Left ventricle myocardium inferior (tissue), 1 donor: ENCODE data around the gene U2SURP. TPM values are rescaled to one million over a fixed set of nuclear protein-coding genes. Genes with fewer than 3 reads are reported as not detected.
"Not testable (repeated sequence)": the region's sequence is repeated elsewhere in the genome, so short reads cannot be mapped to it uniquely, and the experiment has no call there.

Source experiments
- DNase-seq: peaks from one replicate; pipeline ENCODE4 v3.0.0-alpha.2; 2020
- H3K27ac ChIP-seq: fragments of 200-600 bp; replicated peaks from 2 replicates; pipeline ENCODE4 v1.8.0; 2021
- H3K27me3 ChIP-seq: fragments of 200-600 bp; 2 replicates; pipeline ENCODE4 v1.8.0; 2021; ENCODE audit warnings: low read depth
- H3K36me3 ChIP-seq: fragments of 200-600 bp; 2 replicates; pipeline ENCODE4 v1.8.0; 2021
- H3K4me1 ChIP-seq: fragments of 200-600 bp; 2 replicates; pipeline ENCODE4 v1.8.0; 2021
- H3K4me3 ChIP-seq: fragments of 200-600 bp; 2 replicates; pipeline ENCODE4 v1.8.0; 2021; ENCODE audit warnings: mild to moderate bottlenecking, moderate library complexity
- H3K9me3 ChIP-seq: fragments of 200-600 bp; replicated peaks from 2 replicates; pipeline ENCODE4 v1.8.0; 2021
- CTCF ChIP-seq: fragments of 200-600 bp; IDR thresholded peaks from 2 replicates; pipeline ENCODE4 v1.8.0; 2021; ENCODE audit warnings: antibody characterized with exemption, mild to moderate bottlenecking, borderline replicate concordance
- intact Hi-C: fragments of 100-400 bp; cut with micrococcal nuclease; formaldehyde crosslinking; loops from one replicate; pipeline ENCODE4 v1.11.0; 2022
- total RNA-seq: library from RNA; stranded (reverse); fragmentation: NEBNext Ultra II Directional; extraction: Animal tissue kit (Norgen Biotek cat#: 25700); gene quantifications from one replicate; pipeline ENCODE4 v1.2.1, GENCODE V29; 2021
- donor health status: DM: no; HTN: yes; CAD: no; lungs with severe emphysema.

The U2SURP gene
- total RNA-seq, 1 donor from 2014 or later: 43.7 TPM

DNA sequence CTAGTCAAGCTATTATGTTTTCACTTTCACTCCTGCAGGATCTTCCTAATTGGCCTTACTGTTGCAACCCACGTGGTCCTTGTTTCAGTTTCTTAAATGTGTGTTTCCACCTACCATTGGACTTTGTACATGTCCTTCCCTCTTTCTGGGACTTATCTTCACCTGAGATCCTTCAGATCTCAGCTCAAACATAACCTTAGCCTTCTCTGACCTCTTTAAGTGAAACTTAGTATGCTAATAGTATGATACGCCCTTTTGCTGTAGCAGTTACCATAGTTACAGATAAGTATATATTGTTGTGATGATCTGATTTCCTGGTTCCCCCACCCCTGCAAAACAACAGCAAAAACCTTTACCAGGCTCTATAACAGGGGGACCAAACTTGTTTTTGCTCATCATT is 35.2 kb downstream of the U2SURP start:
- H3K36me3 ChIP-seq: peaks cover 70% of the 10 kb centered on the region
- no peak overlapping the region for H3K27ac ChIP-seq
- TF ChIP-seq CTCF: no peak
- no peak for DNase-seq
- peaks cover 5% of the 10 kb centered on the region for H3K4me1 ChIP-seq
- H3K27me3 ChIP-seq: no peaks in the 10 kb centered on the region
- intact Hi-C loops: no loop called here
- H3K4me3 ChIP-seq: no peak overlapping the region
- H3K9me3 ChIP-seq: no peaks in the 10 kb centered on the region

DNA sequence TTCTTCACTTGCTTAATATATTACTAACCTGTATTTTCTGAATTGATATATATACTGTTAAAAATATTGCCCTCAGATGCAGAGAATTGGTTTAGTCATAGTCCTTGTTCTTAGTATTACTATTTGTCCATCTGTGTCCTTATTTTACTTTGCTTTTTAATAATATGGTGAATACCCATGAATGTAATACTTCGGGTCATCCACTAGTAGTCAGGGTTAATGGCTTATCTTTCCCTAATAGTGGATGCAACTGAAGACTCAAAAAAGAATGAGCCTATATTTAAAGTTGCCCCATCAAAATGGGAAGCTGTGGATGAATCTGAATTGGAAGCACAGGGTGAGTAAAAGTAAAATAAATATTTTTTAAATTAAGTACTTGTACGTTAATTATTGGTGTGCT is 36.5 kb downstream of the U2SURP start:
- intact Hi-C loops: no loop called here
- no peak for TF ChIP-seq CTCF
- no peak overlapping the region for H3K4me3 ChIP-seq
- H3K9me3 ChIP-seq: no peaks in the 10 kb centered on the region
- H3K27me3 ChIP-seq: no peaks in the 10 kb centered on the region
- DNase-seq: no peak
- peaks cover 61% of the 10 kb centered on the region for H3K36me3 ChIP-seq
- no peak overlapping the region for H3K27ac ChIP-seq
- peaks cover 5% of the 10 kb centered on the region for H3K4me1 ChIP-seq

DNA sequence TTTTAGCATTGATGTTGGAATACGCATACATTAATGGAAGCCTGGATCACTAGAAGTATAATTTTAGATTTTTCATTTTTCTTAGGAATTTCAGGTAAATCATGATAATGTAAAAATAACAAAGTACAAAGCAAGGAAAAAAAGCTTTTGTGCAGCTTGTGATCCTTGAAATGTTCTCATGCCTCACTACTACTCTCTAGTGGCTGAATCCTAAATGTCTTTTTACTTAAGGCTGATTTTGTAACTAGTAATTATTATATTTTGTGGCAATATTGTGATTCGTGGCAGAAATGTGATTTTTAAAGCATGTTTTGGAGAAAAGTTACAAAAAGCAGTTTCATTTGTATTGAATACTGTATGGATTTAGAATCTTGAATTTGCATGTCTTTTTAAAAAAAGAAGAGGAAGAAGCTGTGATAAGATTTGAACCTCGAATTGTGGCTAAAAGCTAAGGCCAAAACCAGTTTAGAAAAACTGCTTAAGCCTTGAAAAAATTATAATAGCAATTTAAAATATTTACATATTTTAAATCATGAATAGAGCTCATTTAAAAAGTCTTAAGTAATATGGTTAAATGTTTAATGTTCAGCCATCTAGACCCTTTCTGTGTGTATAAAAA is 39.0 kb downstream of the U2SURP start:
- peaks cover 68% of the 10 kb centered on the region for H3K36me3 ChIP-seq

GRCh38 chr3:143041903-143042302 is 40.5 kb downstream of the U2SURP start:
- Histone ChIP-seq H3K4me3 (no peak overlapping the region), H3K9me3 (no peaks in the 10 kb centered on the region), H3K4me1 (no peaks in the 10 kb centered on the region), H3K27me3 (no peaks in the 10 kb centered on the region), H3K27ac (no peak overlapping the region), H3K36me3 (peaks cover 56% of the 10 kb centered on the region)
- intact Hi-C loops: no loop called here
- TF ChIP-seq CTCF: no peak
- no peak for DNase-seq

More for the DNA sequence above, 39.0 kb downstream of the U2SURP start:
- peak; percentile 49 for TF ChIP-seq CTCF
- Histone ChIP-seq H3K27me3 (no peaks in the 10 kb centered on the region), H3K4me1 (peaks cover 5% of the 10 kb centered on the region), H3K9me3 (no peaks in the 10 kb centered on the region), H3K4me3 (no peak overlapping the region), H3K27ac (no peak overlapping the region)
- no peak for DNase-seq
- intact Hi-C loops: no loop called here

DNA sequence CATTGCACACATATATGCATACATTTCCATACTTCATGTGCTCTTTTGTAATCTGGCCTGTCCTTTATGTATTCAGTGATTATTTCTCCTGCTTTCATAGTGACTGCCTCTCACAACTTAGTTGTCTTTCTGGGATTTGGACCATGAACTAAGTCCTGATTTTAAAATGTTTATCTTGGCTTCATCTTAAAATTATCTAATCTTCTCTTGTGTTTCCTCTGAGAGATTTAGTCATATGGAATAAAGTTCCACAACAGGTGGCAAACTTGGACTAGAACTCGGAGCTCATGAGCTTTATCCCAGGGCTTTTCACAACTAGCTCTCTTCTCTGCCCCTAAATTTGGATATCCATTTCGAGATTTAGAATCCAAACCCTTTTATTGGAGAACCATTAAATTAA is 44.3 kb downstream of the U2SURP start:
- no peaks in the 10 kb centered on the region for H3K27me3 ChIP-seq
- H3K27ac ChIP-seq: no peak overlapping the region
- no peak for TF ChIP-seq CTCF
- peaks cover 52% of the 10 kb centered on the region for H3K36me3 ChIP-seq
- no peak overlapping the region for H3K4me3 ChIP-seq
- no peaks in the 10 kb centered on the region for H3K9me3 ChIP-seq
- DNase-seq: no peak
- no peaks in the 10 kb centered on the region for H3K4me1 ChIP-seq
- intact Hi-C loops: no loop called here

DNA sequence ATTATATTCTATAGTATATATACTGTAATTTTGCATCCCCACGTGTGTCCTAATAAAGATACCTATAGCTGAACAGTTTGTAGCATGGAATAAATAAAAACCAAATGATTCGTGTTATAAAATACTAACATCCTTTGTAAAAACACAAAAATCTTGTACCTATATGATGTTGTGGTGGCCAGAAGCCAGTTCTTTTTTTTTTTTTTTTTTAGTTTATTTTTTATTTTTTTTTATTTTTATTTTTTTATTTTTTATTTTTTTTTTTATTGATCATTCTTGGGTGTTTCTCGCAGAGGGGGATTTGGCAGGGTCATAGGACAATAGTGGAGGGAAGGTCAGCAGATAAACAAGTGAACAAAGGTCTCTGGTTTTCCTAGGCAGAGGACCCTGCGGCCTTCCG is 44.7 kb downstream of the U2SURP start:
- H3K4me1 ChIP-seq, intact Hi-C loops, H3K9me3 ChIP-seq, H3K27ac ChIP-seq, H3K4me3 ChIP-seq, H3K27me3 ChIP-seq, DNase-seq: not testable (repeated sequence)
- H3K36me3 ChIP-seq: peaks cover 56% of the 10 kb centered on the region
